ENCODE results near the gene ZGPAT. TPM values are rescaled to one million over a fixed set of nuclear protein-coding genes. Genes with fewer than 3 reads are reported as not detected.

ZGPAT gene
- total RNA-seq, 1 donor from 2014 or later: 32.8 TPM

- no peak for DNase-seq (ENCODE audit: extremely low spot score, unreplicated experiment)
- H3K4me1 Mint-ChIP-seq (ENCODE audit: unreplicated experiment): no peaks in the 10 kb centered on the region
- peaks cover 15% of the 10 kb centered on the region for H3K36me3 Mint-ChIP-seq
- H3K27me3 Mint-ChIP-seq: peaks cover 3% of the 10 kb centered on the region
- H3K9me3 Mint-ChIP-seq: no peaks in the 10 kb centered on the region
- no peak for TF ChIP-seq CTCF (conservative IDR thresholded peaks at IDR 0.05)
- no peak overlapping the region for H3K4me3 Mint-ChIP-seq
- no peak overlapping the region for H3K27ac Mint-ChIP-seq
Measured at GRCh38 chr20:63731410-63731809, 23.6 kb downstream of the ZGPAT start.

GRCh38 chr20:63732118-63733095 lies 24.6 kb downstream of the ZGPAT start:
- Mint-ChIP-seq H3K27ac (no peak overlapping the region), H3K36me3 (peaks cover 11% of the 10 kb centered on the region), H3K4me3 (no peak overlapping the region), H3K9me3 (no peaks in the 10 kb centered on the region), H3K4me1 (ENCODE audit: unreplicated experiment) (no peaks in the 10 kb centered on the region), H3K27me3 (peaks cover 3% of the 10 kb centered on the region)
- no peak for TF ChIP-seq CTCF (conservative IDR thresholded peaks at IDR 0.05)
- no peak for DNase-seq (ENCODE audit: extremely low spot score, unreplicated experiment)

GRCh38 chr20:63733117-63733516 lies 25.3 kb downstream of the ZGPAT start:
- H3K27ac Mint-ChIP-seq: no peak overlapping the region
- DNase-seq (ENCODE audit: extremely low spot score, unreplicated experiment): no peak
- TF ChIP-seq CTCF (conservative IDR thresholded peaks at IDR 0.05): no peak
- no peak overlapping the region for H3K4me3 Mint-ChIP-seq
- no peaks in the 10 kb centered on the region for H3K4me1 Mint-ChIP-seq (ENCODE audit: unreplicated experiment)
- H3K9me3 Mint-ChIP-seq: no peaks in the 10 kb centered on the region
- peaks cover 3% of the 10 kb centered on the region for H3K27me3 Mint-ChIP-seq
- peaks cover 8% of the 10 kb centered on the region for H3K36me3 Mint-ChIP-seq

GRCh38 chr20:63733579-63734081 lies 25.8 kb downstream of the ZGPAT start:
- TF ChIP-seq CTCF (conservative IDR thresholded peaks at IDR 0.05): no peak
- H3K27ac Mint-ChIP-seq: no peak overlapping the region
- H3K27me3 Mint-ChIP-seq: peaks cover 3% of the 10 kb centered on the region
- H3K4me1 Mint-ChIP-seq (ENCODE audit: unreplicated experiment): no peaks in the 10 kb centered on the region
- H3K4me3 Mint-ChIP-seq: no peak overlapping the region
- DNase-seq (ENCODE audit: extremely low spot score, unreplicated experiment): no peak
- H3K9me3 Mint-ChIP-seq: no peaks in the 10 kb centered on the region
- peaks cover 4% of the 10 kb centered on the region for H3K36me3 Mint-ChIP-seq

- no peak overlapping the region for H3K27ac Mint-ChIP-seq
- H3K4me1 Mint-ChIP-seq (ENCODE audit: unreplicated experiment): no peaks in the 10 kb centered on the region
- peaks cover 4% of the 10 kb centered on the region for H3K36me3 Mint-ChIP-seq
- H3K27me3 Mint-ChIP-seq: peaks cover 3% of the 10 kb centered on the region
- no peak for TF ChIP-seq CTCF (conservative IDR thresholded peaks at IDR 0.05)
- DNase-seq (ENCODE audit: extremely low spot score, unreplicated experiment): no peak
- no peak overlapping the region for H3K4me3 Mint-ChIP-seq
- H3K9me3 Mint-ChIP-seq: no peaks in the 10 kb centered on the region
Measured at GRCh38 chr20:63734111-63734945, 26.5 kb downstream of the ZGPAT start.

Data from type B pancreatic cell (in vitro differentiated cells).